HG03139 (cell line): ENCODE measurements around the gene SSU72.
"Not testable (repeated sequence)": the region's sequence is repeated elsewhere in the genome, so short reads cannot be mapped to it uniquely, and the experiment has no call there.

Source experiments
- ATAC-seq: cut with Tn5 transposase; IDR thresholded peaks from one replicate; pipeline ENCODE4 v1.9.1; 2021; ENCODE audit not compliant: unreplicated experiment

SSU72 gene

GRCh38 chr1:1542766-1543705, 31.6 kb downstream of the SSU72 start:
- ATAC-seq, result no peak

- ATAC-seq, result no peak
Measured at GRCh38 chr1:1541956-1542765, 32.5 kb downstream of the SSU72 start.

- no peak for ATAC-seq
Measured at GRCh38 chr1:1540818-1541628, 33.6 kb downstream of the SSU72 start.

GRCh38 chr1:1540090-1540817, 34.4 kb downstream of the SSU72 start, which contains the start of gene TMEM240:
Gene TMEM240 (minus strand): TSS chr1:1540624. CDS start chr1:1540346, 278 bp downstream.
- ATAC-seq, result no peak

GRCh38 chr1:1539310-1540089, 35.2 kb downstream of the SSU72 start:
- ATAC-seq, result no peak

- no peak for ATAC-seq
Measured at GRCh38 chr1:1538989-1539309, 35.7 kb downstream of the SSU72 start.

GRCh38 chr1:1538334-1538733, 36.3 kb downstream of the SSU72 start:
- ATAC-seq, result no peak

GRCh38 chr1:1537626-1538250, 36.9 kb downstream of the SSU72 start:
- no peak for ATAC-seq

- no peak for ATAC-seq
Measured at GRCh38 chr1:1536938-1537546, 37.6 kb downstream of the SSU72 start.

- ATAC-seq, result no peak
Measured at GRCh38 chr1:1536019-1536937, 38.4 kb downstream of the SSU72 start.

GRCh38 chr1:1535201-1536018, 39.3 kb downstream of the SSU72 start:
- ATAC-seq, result no peak

- ATAC-seq, result no peak
Measured at GRCh38 chr1:1534401-1535154, 40.1 kb downstream of the SSU72 start.

- ATAC-seq, result not testable (repeated sequence)
Measured at GRCh38 chr1:1533894-1534291, 40.8 kb downstream of the SSU72 start.

- ATAC-seq, result not testable (repeated sequence)
Measured at GRCh38 chr1:1533176-1533893, 41.3 kb downstream of the SSU72 start.

- no peak for ATAC-seq
Measured at GRCh38 chr1:1531947-1532346, 42.7 kb downstream of the SSU72 start.

GRCh38 chr1:1529936-1530335, 44.7 kb downstream of the SSU72 start:
- ATAC-seq, result no peak
